H1 (cell line): ENCODE measurements around the gene AHNAK2. TPM values are rescaled to one million over a fixed set of nuclear protein-coding genes. Genes with fewer than 3 reads are reported as not detected.

Experiments used
- CTCF ChIA-PET: fragments of 300-600 bp; sonication (Branson Sonifier 250); formaldehyde crosslinking; loops from one replicate; lab custom pipeline; 2021; ENCODE audit not compliant: partially characterized antibody; lab: Charles Lee
- POLR2A ChIA-PET: fragments of 300-600 bp; sonication (Branson Sonifier 250); formaldehyde crosslinking; loops from one replicate; lab custom pipeline; 2021; ENCODE audit warnings: inconsistent platforms; ENCODE audit not compliant: partially characterized antibody; lab: Charles Lee
- DNase-seq, 2 experiments: peaks; one replicate each; pipeline versions ENCODE4 v3.0.0 to v3.0.0-alpha.2; 2010 to 2022; ENCODE audit warnings: low spot score in 2 of 2, low read depth in 1 of 2, mixed read lengths in 1 of 2
- FAIRE-seq: peaks from 2 replicates; lab custom pipeline; 2011; peaks lifted over from hg19 to GRCh38; lab: Jason Lieb, UNC
- H2AFZ ChIP-seq: 2 replicates; pipeline ENCODE4 v1.8.1; 2012; ENCODE audit warnings: low read length, inconsistent platforms
- H2AK5ac ChIP-seq: 2 replicates; pipeline ENCODE4 v1.6.1; 2013; ENCODE audit warnings: low read depth, low read length
- H2BK120ac ChIP-seq: replicated peaks from 2 replicates; pipeline ENCODE3; 2013; ENCODE audit warnings: low read depth, low read length, inconsistent platforms
- H2BK12ac ChIP-seq: 2 replicates; pipeline ENCODE4 v1.6.1; 2013; ENCODE audit warnings: low read depth, low read length
- H2BK15ac ChIP-seq: 2 replicates; pipeline ENCODE4 v1.6.1; 2013; ENCODE audit warnings: low read length
- H2BK20ac ChIP-seq: 2 replicates; pipeline ENCODE4 v1.6.1; 2013; ENCODE audit warnings: low read length
- H2BK5ac ChIP-seq: 2 replicates; pipeline ENCODE4 v1.6.1; 2013; ENCODE audit warnings: low read depth, low read length
- H3K14ac ChIP-seq: 2 replicates; pipeline ENCODE4 v1.6.1; 2013; ENCODE audit warnings: inconsistent platforms; ENCODE audit not compliant: insufficient read length
- H3K18ac ChIP-seq: 2 replicates; pipeline ENCODE4 v1.6.1; 2013; ENCODE audit warnings: low read length; ENCODE audit errors: extremely low read depth
- H3K23ac ChIP-seq: 2 replicates; pipeline ENCODE4 v1.6.1; 2013; ENCODE audit warnings: inconsistent platforms; ENCODE audit not compliant: insufficient read length
- H3K23me2 ChIP-seq: 2 replicates; pipeline ENCODE4 v1.6.1; 2013; ENCODE audit warnings: low read depth, low read length
- H3K27ac ChIP-seq: 2 replicates; pipeline ENCODE4 v1.6.1; 2011; ENCODE audit warnings: low read depth, low read length, inconsistent platforms
- H3K27me3 ChIP-seq, 4 experiments: replicated peaks in 1 of 4; 1 replicate in 1 of 4; 2 replicates in 3 of 4; pipeline versions ENCODE4 v1.6.1 to v1.8.1; 2011 to 2013; ENCODE audit warnings: low read length in 3 of 4, mild to moderate bottlenecking in 3 of 4, inconsistent platforms in 2 of 4, mixed read lengths in 2 of 4, moderate library complexity in 1 of 4; ENCODE audit not compliant: control insufficient read depth in 3 of 4, insufficient read depth in 3 of 4; ENCODE audit errors: extremely low read depth in 1 of 4
- H3K36me3 ChIP-seq, 4 experiments: 2 replicates each; pipeline versions ENCODE4 v1.6.1 to v1.8.1; 2011 to 2013; ENCODE audit warnings: mild to moderate bottlenecking in 4 of 4, low read length in 3 of 4, moderate library complexity in 2 of 4, control low read depth in 1 of 4, inconsistent platforms in 1 of 4; ENCODE audit not compliant: insufficient read depth in 4 of 4, control insufficient read depth in 2 of 4
- H3K4ac ChIP-seq: replicated peaks from 2 replicates; pipeline ENCODE3; 2013; ENCODE audit warnings: low read length, low read depth, mixed read lengths, inconsistent platforms; ENCODE audit not compliant: insufficient read length
- H3K4me1 ChIP-seq, 4 experiments: replicated peaks in 1 of 4; 1 replicate in 1 of 4; 2 replicates in 3 of 4; pipeline versions ENCODE4 v1.6.1 to v1.8.1; 2011 to 2013; ENCODE audit warnings: low read length in 3 of 4, inconsistent platforms in 2 of 4, mixed read lengths in 1 of 4; ENCODE audit not compliant: insufficient read depth in 4 of 4, control insufficient read depth in 3 of 4
- H3K4me2 ChIP-seq, 2 experiments: 2 replicates each; pipeline versions ENCODE4 v1.6.1 to v1.8.1; 2011 to 2013; ENCODE audit warnings: low read depth in 2 of 2, low read length in 2 of 2, control low read depth in 1 of 2, inconsistent platforms in 1 of 2, mild to moderate bottlenecking in 1 of 2; ENCODE audit not compliant: insufficient read depth in 1 of 2
- H3K4me3 ChIP-seq, 4 experiments: fragments of 200-600, 300-600 bp in 1 of 4; sonication (generic), shearing (Covaris generic), sonication (Bioruptor Twin) in 1 of 4; 2 replicates each; pipeline versions ENCODE4 v1.5.1 to v1.8.1; 2011 to 2016; ENCODE audit warnings: low read length in 4 of 4, low read depth in 3 of 4, control low read depth in 2 of 4, inconsistent platforms in 2 of 4, mild to moderate bottlenecking in 2 of 4, mixed read lengths in 1 of 4, moderate library complexity in 1 of 4; ENCODE audit not compliant: insufficient read depth in 2 of 4; ENCODE audit errors: extremely low read depth in 1 of 4
- H3K56ac ChIP-seq: replicated peaks from 2 replicates; pipeline ENCODE3; 2013; ENCODE audit warnings: low read depth, mild to moderate bottlenecking, mixed read lengths, low read length, inconsistent platforms; ENCODE audit not compliant: insufficient read length
- H3K79me1 ChIP-seq: 2 replicates; pipeline ENCODE4 v1.6.1; 2013; ENCODE audit warnings: low read depth, low read length, control low read depth
- H3K79me2 ChIP-seq, 2 experiments: 2 replicates each; pipeline versions ENCODE4 v1.6.1 to v1.8.1; 2012 to 2013; ENCODE audit warnings: low read length in 2 of 2, mild to moderate bottlenecking in 2 of 2, inconsistent platforms in 1 of 2; ENCODE audit not compliant: insufficient read depth in 2 of 2, control insufficient read depth in 1 of 2
- H3K9ac ChIP-seq, 4 experiments: replicated peaks in 1 of 4; 1 replicate in 1 of 4; 2 replicates in 3 of 4; pipeline versions ENCODE4 v1.6.1 to v1.8.1; 2011 to 2013; ENCODE audit warnings: low read depth in 3 of 4, low read length in 3 of 4, control low read depth in 2 of 4, mild to moderate bottlenecking in 2 of 4, moderate library complexity in 2 of 4, inconsistent platforms in 1 of 4; ENCODE audit errors: extremely low read depth in 1 of 4
- H3K9me3 ChIP-seq, 2 experiments: 2 replicates each; pipeline versions ENCODE4 v1.6.1 to v1.8.1; 2012 to 2013; ENCODE audit warnings: mild to moderate bottlenecking in 2 of 2, moderate library complexity in 2 of 2, control low read depth in 1 of 2, inconsistent platforms in 1 of 2, low read depth in 1 of 2, low read length in 1 of 2, mixed read lengths in 1 of 2; ENCODE audit not compliant: insufficient read depth in 2 of 2
- H4K20me1 ChIP-seq, 2 experiments: replicated peaks in 1 of 2; 2 replicates each; pipeline versions ENCODE3 to v1.8.1; 2011 to 2013; ENCODE audit warnings: inconsistent platforms in 2 of 2, low read length in 2 of 2, mild to moderate bottlenecking in 1 of 2; ENCODE audit not compliant: insufficient read depth in 2 of 2, control insufficient read depth in 1 of 2
- H4K5ac ChIP-seq: 2 replicates; pipeline ENCODE4 v1.6.1; 2013; ENCODE audit warnings: low read length, low read depth, mixed read lengths, inconsistent platforms; ENCODE audit not compliant: insufficient read length
- H4K8ac ChIP-seq: 2 replicates; pipeline ENCODE4 v1.8.0; 2013; ENCODE audit warnings: mild to moderate bottlenecking, moderate library complexity, low read length, inconsistent platforms; ENCODE audit not compliant: insufficient read depth; ENCODE audit errors: extremely low read depth
- H4K91ac ChIP-seq: replicated peaks from 2 replicates; pipeline ENCODE3; 2013; ENCODE audit warnings: low read length, mixed read lengths, inconsistent platforms; ENCODE audit not compliant: insufficient read length
- EGR1 ChIP-seq: IDR thresholded peaks from 2 replicates; pipeline ENCODE4 v1.6.1; 2011; ENCODE audit warnings: low read depth, low read length, borderline replicate concordance
- FOSL1 ChIP-seq: IDR thresholded peaks from 2 replicates; pipeline ENCODE4 v1.6.1; 2011; ENCODE audit warnings: mild to moderate bottlenecking, low read depth, low read length, moderate library complexity; ENCODE audit not compliant: insufficient read depth
- YY1 ChIP-seq: IDR thresholded peaks from 2 replicates; pipeline ENCODE4 v1.6.1; 2011; ENCODE audit warnings: low read depth, mild to moderate bottlenecking, low read length
- whole genome bisulfite sequencing, 2 experiments: shearing (Covaris generic) in 1 of 2; methylation state at CpG; one replicate each; pipeline versions ENCODE4 v1.1.6 to v1.1.7; 2013 to 2015; ENCODE audit warnings: low lambda C conversion rate in 2 of 2, mixed read lengths in 2 of 2, inconsistent platforms in 1 of 2, low coverage in 1 of 2, missing lambda C conversion rate in 1 of 2; ENCODE audit not compliant: insufficient replicate concordance in 2 of 2, insufficient coverage in 1 of 2, insufficient read length in 1 of 2; ENCODE audit errors: extremely low coverage in 1 of 2, missing lambda C conversion rate in 1 of 2; 5-methylcytosine and 5-hydroxymethylcytosine counted together
- polyA plus RNA-seq, 7 experiments: library from polyadenylated mRNA; depleted of rRNA in 3 of 7; stranded (reverse) in 5 of 7; unstranded in 2 of 7; fragments of >200 nt in 5 of 7; fragments of 200-250 nt in 2 of 7; gene quantifications; 1 replicate in 5 of 7; 2 replicates in 1 of 7; 4 replicates in 1 of 7; pipeline versions ENCODE4 v1.2.1 to v1.2.3, GENCODE V29; 2011 to 2013; ENCODE audit warnings: missing spikeins in 2 of 7, mixed read lengths in 2 of 7
- total RNA-seq: library from RNA; stranded (reverse); fragmentation: NEBNext Ultra II Directional; extraction: Animal tissue kit (Norgen Biotek cat#: 25700); gene quantifications from 2 replicates; pipeline ENCODE4 v1.2.1, GENCODE V29; 2021

The AHNAK2 gene
- total and polyA plus RNA-seq, 2 of the 8 experiments (the other 6 are each of a cell fraction or from before 2014, with no cell fraction given) = 0.95 to 2.0 TPM

DNA sequence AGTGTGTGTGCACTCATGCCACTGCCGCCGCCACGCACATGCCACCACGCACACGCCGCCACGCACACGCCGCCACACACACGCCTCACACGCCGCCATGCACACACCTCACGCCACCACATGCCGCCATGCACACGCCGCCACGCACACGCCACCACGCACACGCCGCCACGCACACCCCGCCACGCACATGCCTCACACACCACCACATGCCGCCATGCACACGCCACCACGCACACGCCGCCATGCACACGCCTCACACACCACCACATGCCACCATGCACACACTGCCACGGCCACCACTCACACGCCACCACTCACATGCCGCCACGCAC is 13.7 kb upstream of the AHNAK2 start:
- H2BK5ac ChIP-seq = peak overlapping the region; percentile 80; the same call in 1 of the 2 replicates
- no peak overlapping the region for H3K23ac ChIP-seq
- H3K79me2 ChIP-seq = no peaks in the 10 kb centered on the region
- no peak overlapping the region for H3K9ac ChIP-seq
- H2BK12ac ChIP-seq = no peak overlapping the region
- H3K9me3 ChIP-seq = no peaks in the 10 kb centered on the region
- CTCF ChIA-PET = interaction anchor here (3.1 kb wide), 1 partner anchor 53 kb away, joined by 22 read pairs; no protein-coding TSS in a partner anchor
- FAIRE-seq (no peak), DNase-seq (no peak)
- WGBS, 2 experiments = 95% methylated on average over 26 of the region's 34 CpGs; no CpG with 5 or more reads in 1 of the 2 experiments
- H3K23me2 ChIP-seq = no peaks in the 10 kb centered on the region
- 0 out of 2 replicates have a peak, but pooled peaks have one; percentile 57 for TF ChIP-seq FOSL1
- peak; percentile 39; the same call in 1 of the 2 replicates for TF ChIP-seq EGR1
- no peak for TF ChIP-seq YY1
- H3K79me1 ChIP-seq = no peaks in the 10 kb centered on the region
- H2AFZ ChIP-seq = no peak overlapping the region
- peak overlapping the region; percentile 21; the same call in 1 of the 2 replicates for H4K8ac ChIP-seq
- POLR2A ChIA-PET = no interaction called here
- H3K4me1 ChIP-seq = no peaks in the 10 kb centered on the region
- H4K91ac ChIP-seq = no peak overlapping the region
- no peak overlapping the region for H2BK20ac ChIP-seq
- H2BK15ac ChIP-seq = no peak overlapping the region
- no peak overlapping the region for H3K27ac ChIP-seq
- no peak overlapping the region for H3K4me2 ChIP-seq
- H3K36me3 ChIP-seq = peaks cover 0 to 4% (median 0%) of the 10 kb centered on the region in 4 experiments; a peak in 2 of 8 replicates
- 0 out of 2 replicates have a peak overlapping the region, but pooled peaks have one; percentile 65 for H2AK5ac ChIP-seq
- no peak overlapping the region for H3K4me3 ChIP-seq
- H3K56ac ChIP-seq = no peak overlapping the region
- no peak overlapping the region for H3K4ac ChIP-seq
- H3K27me3 ChIP-seq = peaks cover 0 to 2% (median under 1%) of the 10 kb centered on the region in 4 experiments; a peak in 1 of 7 replicates
- no peak overlapping the region for H2BK120ac ChIP-seq
- no peak overlapping the region for H3K14ac ChIP-seq
- H4K5ac ChIP-seq = no peak overlapping the region
- H3K18ac ChIP-seq = no peak overlapping the region
- peaks cover 3 to 5% of the 10 kb centered on the region in 2 experiments for H4K20me1 ChIP-seq
